CD4-positive, alpha-beta memory T cell (primary cell): ENCODE data around the gene TUSC2. TPM values are rescaled to one million over a fixed set of nuclear protein-coding genes. Genes with fewer than 3 reads are reported as not detected.
"Not testable (repeated sequence)": the region's sequence is repeated elsewhere in the genome, so short reads cannot be mapped to it uniquely, and the experiment has no call there.

Experiments
- CTCF ChIA-PET: fragments of 350-600 bp; sonication (Branson Sonifier 250); formaldehyde crosslinking; loops from one replicate; lab custom pipeline; 2021; ENCODE audit warnings: inconsistent platforms; ENCODE audit not compliant: partially characterized antibody; lab: Charles Lee
- POLR2A ChIA-PET: fragments of 350-600 bp; sonication (Branson Sonifier 250); formaldehyde crosslinking; loops from one replicate; lab custom pipeline; 2021; ENCODE audit not compliant: partially characterized antibody; lab: Charles Lee
- DNase-seq, 5 donors: peaks; one replicate each; pipeline versions ENCODE4 v3.0.0 to v3.0.0-alpha.2; 2020 to 2022; ENCODE audit warnings: mixed read lengths in 1 of 5
- H3K27ac ChIP-seq: one replicate; pipeline ENCODE4 v1.7.0; 2013; ENCODE audit warnings: low read depth, low read length
- H3K27me3 ChIP-seq: 2 replicates; pipeline ENCODE4 v1.7.0; 2013; ENCODE audit warnings: mild to moderate bottlenecking, low read length, moderate library complexity; ENCODE audit not compliant: insufficient read depth
- H3K36me3 ChIP-seq: 2 replicates; pipeline ENCODE4 v1.7.0; 2013; ENCODE audit warnings: mild to moderate bottlenecking, low read length, moderate library complexity; ENCODE audit not compliant: insufficient read depth
- H3K4me1 ChIP-seq: 2 replicates; pipeline ENCODE4 v1.7.0; 2013; ENCODE audit warnings: mild to moderate bottlenecking, low read length, moderate library complexity; ENCODE audit not compliant: insufficient read depth
- H3K4me3 ChIP-seq, 2 donors: one replicate each; pipeline ENCODE4 v1.7.0; 2013; ENCODE audit warnings: low read length in 2 of 2, mild to moderate bottlenecking in 1 of 2
- H3K9me3 ChIP-seq, 2 donors: one replicate each; pipeline ENCODE4 v1.7.0; 2013; ENCODE audit warnings: low read length in 2 of 2, control low read depth in 1 of 2; ENCODE audit not compliant: control insufficient read depth in 1 of 2
- H3K27ac Mint-ChIP-seq, 7 donors: one replicate each; pipeline ENCODE4 v1.8.0; 2020 to 2021; ENCODE audit warnings: mixed read lengths in 7 of 7, mild to moderate bottlenecking in 6 of 7, inconsistent platforms in 3 of 7, moderate library complexity in 3 of 7
- H3K27me3 Mint-ChIP-seq, 2 donors: one replicate each; pipeline ENCODE4 v1.8.0; 2020 to 2021; ENCODE audit warnings: mixed read lengths in 2 of 2
- H3K36me3 Mint-ChIP-seq, 2 donors: one replicate each; pipeline ENCODE4 v1.8.0; 2020 to 2021; ENCODE audit warnings: mixed read lengths in 2 of 2, inconsistent platforms in 1 of 2, mild to moderate bottlenecking in 1 of 2
- H3K4me1 Mint-ChIP-seq, 4 donors: one replicate each; pipeline ENCODE4 v1.8.0; 2020 to 2021; ENCODE audit warnings: mixed read lengths in 4 of 4, mild to moderate bottlenecking in 1 of 4
- H3K4me3 Mint-ChIP-seq, 8 donors: one replicate each; pipeline ENCODE4 v1.8.0; 2020 to 2021; ENCODE audit warnings: mixed read lengths in 8 of 8, mild to moderate bottlenecking in 7 of 8, moderate library complexity in 6 of 8, inconsistent platforms in 3 of 8
- H3K9me3 Mint-ChIP-seq, 8 donors: one replicate each; pipeline ENCODE4 v1.8.0; 2020 to 2021; ENCODE audit warnings: mixed read lengths in 8 of 8, mild to moderate bottlenecking in 5 of 8, inconsistent platforms in 3 of 8, moderate library complexity in 1 of 8
- intact Hi-C: fragments of 100-400 bp; cut with micrococcal nuclease; formaldehyde crosslinking; loops from one replicate; pipeline ENCODE4 v1.15.1; 2023
- polyA plus RNA-seq, 2 donors: library from polyadenylated mRNA; unstranded; fragments of 300-500 nt; fragmentation: Illumina TruSeq; gene quantifications; one replicate each; pipeline ENCODE4 v1.2.3, GENCODE V29; 2021
- total RNA-seq, 2 experiments: library from RNA; stranded (reverse); gene quantifications; one replicate each; pipeline ENCODE4 v1.2.3, GENCODE V29; 2021

The TUSC2 gene
- total and polyA plus RNA-seq, 4 experiments from 2014 or later: 25.3 to 45.9 (median 37.5) TPM

- Mint-ChIP-seq H3K4me3 (peak overlapping the region; percentile 74 to 92 (median 86)), H3K36me3 (peaks cover 0 to 2% of the 10 kb centered on the region in 2 donors), H3K4me1 (peaks cover 22 to 52% (median 37%) of the 10 kb centered on the region in 4 donors), H3K9me3 (no peaks in the 10 kb centered on the region), H3K27me3 (no peaks in the 10 kb centered on the region), H3K27ac (peak overlapping the region; percentile 79 to 99 (median 94))
- Histone ChIP-seq H3K36me3 (no peaks in the 10 kb centered on the region), H3K27ac (peak overlapping the region; percentile 49), H3K27me3 (no peaks in the 10 kb centered on the region), H3K9me3 (no peaks in the 10 kb centered on the region), H3K4me1 (peaks cover 41% of the 10 kb centered on the region), H3K4me3 (peak overlapping the region in 1 of 2 donors; percentile 7)
- ChIA-PET CTCF (interaction anchor here (1.0 to 4.4 kb wide), 4 partner anchors 9 to 24 kb away, joined by 3 to 21 read pairs (median 4); partner anchors contain the start of genes HYAL3, NAA80 and RASSF1), POLR2A (interaction anchor here (1.0 to 14.4 kb wide), 7 partner anchors 12 to 81 kb away, joined by 4 to 144 read pairs (median 8); partner anchors contain the start of genes CYB561D2, GNAI2, HYAL3 and NAA80)
- DNase-seq: peak; percentile 62 to 92 (median 72)
- intact Hi-C loops: loop anchor here (1.0 to 5.0 kb wide), 2 partner anchors 12 to 844 kb away; partner anchors contain the start of genes DAG1 and TUSC2
Measured at GRCh38 chr3:50316657-50317242, 11.3 kb downstream of the TUSC2 start.

DNA sequence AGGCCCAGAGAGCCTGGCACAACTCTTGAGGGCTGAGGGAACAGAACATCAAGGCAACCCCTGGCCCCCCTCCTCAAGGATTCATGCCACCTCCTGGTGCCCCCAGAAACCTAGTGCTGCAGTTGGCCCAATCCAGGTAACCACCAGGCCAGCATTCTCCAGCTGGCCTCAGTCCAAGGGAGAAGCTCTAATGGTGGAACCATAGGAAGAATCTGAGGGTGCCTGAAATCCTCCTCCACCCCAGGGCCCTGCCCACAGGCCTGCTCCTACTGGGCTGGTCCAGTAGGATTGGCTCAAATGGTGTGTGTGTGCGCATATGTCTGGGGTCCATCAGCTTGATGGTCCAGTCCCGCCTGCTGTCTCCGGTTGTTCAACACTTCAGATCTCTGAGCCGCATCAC, 13.2 kb downstream of the TUSC2 start:
- Histone ChIP-seq H3K9me3 (no peaks in the 10 kb centered on the region), H3K4me1 (peaks cover 31% of the 10 kb centered on the region), H3K27me3 (no peaks in the 10 kb centered on the region), H3K27ac (no peak overlapping the region), H3K36me3 (no peaks in the 10 kb centered on the region), H3K4me3 (no peak overlapping the region)
- Mint-ChIP-seq H3K36me3 (peaks cover 0 to 2% of the 10 kb centered on the region in 2 donors), H3K4me1 (peaks cover 15 to 42% (median 27%) of the 10 kb centered on the region in 4 donors), H3K27ac (peak overlapping the region in 3 of 7 donors; percentile 66 to 85 (median 75)), H3K27me3 (no peaks in the 10 kb centered on the region), H3K4me3 (no peak overlapping the region), H3K9me3 (no peaks in the 10 kb centered on the region)
- ChIA-PET POLR2A (interaction anchor here (0.8 to 14.4 kb wide), 9 partner anchors 8 to 78 kb away, joined by 3 to 144 read pairs (median 6); partner anchors contain the start of genes HYAL2, HYAL3, IFRD2 and NAA80), CTCF (interaction anchor here (0.8 to 4.4 kb wide), 6 partner anchors 9 to 68 kb away, joined by 3 to 21 read pairs (median 4); partner anchors contain the start of genes HYAL3, NAA80 and TUSC2)
- intact Hi-C loops: loop anchor here (5.0 kb wide), 1 partner anchor 843 kb away; the partner anchor contains the start of gene DAG1
- peak in 1 of 5 donors; percentile 7 for DNase-seq

DNA sequence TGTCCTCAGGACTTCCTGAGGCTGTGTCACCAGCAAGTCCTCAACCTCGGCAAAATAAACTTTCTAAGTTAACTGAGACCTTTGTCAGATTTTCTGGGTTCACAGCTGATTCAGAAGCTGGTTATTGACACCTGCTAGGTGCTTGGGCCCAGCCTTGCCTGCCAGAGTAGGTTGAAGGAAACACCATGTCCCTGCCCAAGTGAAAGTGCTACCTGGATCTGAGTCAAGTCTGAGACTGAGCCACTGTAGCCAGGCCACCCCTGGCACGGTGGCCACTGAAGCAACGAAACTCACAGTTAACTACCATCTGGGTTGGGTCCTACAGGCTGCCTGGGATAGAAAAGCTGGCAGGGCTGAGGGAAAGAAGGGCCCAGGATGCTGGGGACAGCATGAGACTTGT, 13.7 kb downstream of the TUSC2 start:
- DNase-seq: no peak
- POLR2A ChIA-PET: interaction anchor here (1.1 to 14.4 kb wide), 7 partner anchors 8 to 78 kb away, joined by 3 to 144 read pairs (median 6); partner anchors contain the start of genes HYAL2, HYAL3, IFRD2 and NAA80
- Histone ChIP-seq H3K27me3 (no peaks in the 10 kb centered on the region), H3K9me3 (no peaks in the 10 kb centered on the region), H3K27ac (no peak overlapping the region), H3K4me1 (peaks cover 28% of the 10 kb centered on the region), H3K4me3 (no peak overlapping the region), H3K36me3 (no peaks in the 10 kb centered on the region)
- H3K36me3 Mint-ChIP-seq: peaks cover 0 to 2% of the 10 kb centered on the region in 2 donors
- CTCF ChIA-PET: interaction anchor here (1.1 to 4.4 kb wide), 4 partner anchors 14 to 68 kb away, joined by 3 to 21 read pairs (median 5); partner anchors contain the start of genes HYAL3, NAA80 and TUSC2
- H3K27me3 Mint-ChIP-seq: no peaks in the 10 kb centered on the region
- H3K9me3 Mint-ChIP-seq: no peaks in the 10 kb centered on the region
- H3K4me1 Mint-ChIP-seq: peaks cover 14 to 37% (median 25%) of the 10 kb centered on the region in 4 donors
- H3K4me3 Mint-ChIP-seq: no peak overlapping the region
- H3K27ac Mint-ChIP-seq: peak overlapping the region in 5 of 7 donors; percentile 29 to 86 (median 60)
- intact Hi-C loops: no loop called here

DNA sequence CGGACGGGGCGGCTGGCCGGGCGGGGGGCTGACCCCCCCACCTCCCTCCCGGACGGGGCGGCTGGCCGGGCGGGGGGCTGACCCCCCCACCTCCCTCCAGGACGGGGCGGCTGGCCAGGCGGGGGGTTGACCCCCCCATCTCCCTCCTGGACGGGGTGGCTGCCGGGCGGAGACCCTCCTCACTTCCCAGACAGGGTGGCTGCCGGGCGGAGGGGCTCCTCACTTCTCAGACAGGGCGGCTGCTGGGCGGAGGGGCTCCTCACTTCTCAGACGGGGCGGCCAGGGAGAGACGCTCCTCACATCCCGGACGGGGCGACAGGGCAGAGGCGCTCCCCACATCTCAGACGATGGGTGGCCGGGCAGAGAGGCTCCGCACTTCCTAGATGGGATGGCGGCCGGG, 16.0 kb downstream of the TUSC2 start:
- H3K27ac Mint-ChIP-seq, H3K27ac ChIP-seq, H3K36me3 Mint-ChIP-seq, H3K27me3 ChIP-seq, intact Hi-C loops, POLR2A ChIA-PET, CTCF ChIA-PET, H3K27me3 Mint-ChIP-seq, H3K9me3 Mint-ChIP-seq, H3K36me3 ChIP-seq, H3K9me3 ChIP-seq, H3K4me3 Mint-ChIP-seq, H3K4me3 ChIP-seq: not testable (repeated sequence)
- DNase-seq: peak in 1 of 5 donors; percentile 8
- peaks cover 12 to 17% (median 14%) of the 10 kb centered on the region in 4 donors for H3K4me1 Mint-ChIP-seq
- peaks cover 16% of the 10 kb centered on the region for H3K4me1 ChIP-seq

GRCh38 chr3:50304601-50305000, 23.4 kb downstream of the TUSC2 start:
- Mint-ChIP-seq H3K4me1 (peaks cover 11 to 16% (median 14%) of the 10 kb centered on the region in 4 donors), H3K36me3 (no peaks in the 10 kb centered on the region), H3K27ac (peak overlapping the region in 4 of 7 donors; percentile 7 to 57 (median 30)), H3K4me3 (no peak overlapping the region), H3K27me3 (no peaks in the 10 kb centered on the region), H3K9me3 (no peaks in the 10 kb centered on the region)
- POLR2A ChIA-PET: no interaction called here
- H3K4me1 ChIP-seq: peaks cover 12% of the 10 kb centered on the region
- intact Hi-C loops: no loop called here
- CTCF ChIA-PET: no interaction called here
- DNase-seq: peak in 1 of 5 donors; percentile 8
- H3K4me3 ChIP-seq: no peak overlapping the region
- H3K36me3 ChIP-seq: no peaks in the 10 kb centered on the region
- H3K9me3 ChIP-seq: no peaks in the 10 kb centered on the region
- no peaks in the 10 kb centered on the region for H3K27me3 ChIP-seq
- H3K27ac ChIP-seq: no peak overlapping the region

DNA sequence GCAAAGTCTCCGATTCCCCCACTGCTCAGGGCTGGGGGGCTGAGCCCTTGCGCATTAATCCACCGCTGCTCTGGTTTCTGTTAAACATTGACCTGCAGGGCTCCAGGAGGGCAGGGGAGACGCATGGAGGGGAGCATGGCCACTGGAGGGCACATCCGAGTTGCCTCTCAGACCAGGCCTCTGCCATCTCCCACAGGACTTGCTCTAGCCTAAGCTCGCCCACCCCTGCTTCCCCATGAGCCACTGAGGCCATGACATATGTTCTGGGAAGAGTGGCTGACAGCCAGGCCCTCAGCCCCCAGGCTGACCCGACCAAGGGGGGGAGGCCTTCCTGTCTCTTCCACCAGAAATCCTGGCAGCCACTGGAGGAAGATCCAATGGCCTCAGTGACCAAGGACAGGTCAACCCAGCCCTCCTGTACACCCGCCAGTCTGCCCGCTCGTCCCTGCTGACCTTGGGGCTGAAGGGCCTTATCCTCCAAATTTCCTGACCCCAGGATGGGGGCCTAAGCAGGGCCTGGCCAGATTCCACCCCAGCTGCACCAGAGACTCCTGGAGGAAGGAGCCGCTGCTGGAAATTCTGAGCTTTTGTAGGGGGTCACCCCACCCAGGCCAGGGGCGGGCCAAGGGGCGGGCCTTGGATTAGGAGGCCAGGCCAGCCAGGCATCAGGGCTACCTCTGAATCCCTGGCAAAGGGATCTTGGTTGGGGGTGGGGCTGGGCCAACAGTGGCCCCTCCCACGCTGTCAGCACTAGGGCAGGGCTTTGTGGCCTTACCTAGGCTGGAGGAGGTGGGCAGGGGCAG, 24.8 kb downstream of the TUSC2 start, which contains the start of gene HYAL1:
Gene HYAL1 (minus strand): TSS at position 562 of the 803 bp plus-strand sequence. CDS start 618 bp downstream, outside the sequence.
- Histone ChIP-seq H3K27ac (no peak within 1 kb of the TSS), H3K9me3 (no peaks in the 10 kb centered on the region), H3K4me1 (peaks cover 18% of the 10 kb centered on the region), H3K36me3 (no peaks in the 10 kb centered on the region), H3K4me3 (no peak within 1 kb of the TSS), H3K27me3 (no peaks in the 10 kb centered on the region)
- H3K4me1 Mint-ChIP-seq: peaks cover 12 to 29% (median 18%) of the 10 kb centered on the region in 4 donors
- CTCF ChIA-PET: interaction anchor here (1.0 kb wide), 1 partner anchor 34 kb away, joined by 3 read pairs; no protein-coding TSS in a partner anchor
- H3K27ac Mint-ChIP-seq: no peak within 1 kb of the TSS
- H3K36me3 Mint-ChIP-seq: peaks cover 0 to 7% of the 10 kb centered on the region in 2 donors
- POLR2A ChIA-PET: interaction anchor here (0.9 kb wide), 1 partner anchor 35 kb away, joined by 3 read pairs; no protein-coding TSS in a partner anchor
- intact Hi-C loops: no loop called here
- no peaks in the 10 kb centered on the region for H3K27me3 Mint-ChIP-seq
- H3K4me3 Mint-ChIP-seq: no peak within 1 kb of the TSS
- H3K9me3 Mint-ChIP-seq: no peaks in the 10 kb centered on the region
- DNase-seq: peak in 1 of 5 donors; percentile 31
